IMR-90 (cell line): ENCODE measurements around the gene NUTM2F. TPM values are rescaled to one million over a fixed set of nuclear protein-coding genes. Genes with fewer than 3 reads are reported as not detected.

Source experiments
- ATAC-seq: fragments of 200-7000 bp; cut with Tn5 transposase; 2 replicates; pipeline ENCODE4 v1.9.1; 2020; ENCODE audit warnings: low read depth, mild to moderate bottlenecking, moderate library complexity
- BruUV-seq: library from RNA; stranded (reverse); fragments of 400-500 nt; replicated peaks from 2 replicates; lab custom pipeline; 2021; lab: Mats Ljungman, UMichigan
- CTCF ChIA-PET: fragments of 300-600 bp; formaldehyde crosslinking; extraction: SDS; loops from one replicate; lab custom pipeline; 2021; ENCODE audit warnings: antibody characterized with exemption; lab: Yijun Ruan, JAX
- POLR2A ChIA-PET: fragments of 300-600 bp; sonication (Branson Sonifier 250); formaldehyde crosslinking; loops from one replicate; lab custom pipeline; 2022; ENCODE audit warnings: antibody characterized with exemption; ENCODE audit not compliant: unreplicated experiment; lab: Charles Lee
- DNase-seq: peaks from one replicate; pipeline ENCODE4 v3.0.0; 2013
- H2AFZ ChIP-seq: replicated peaks from 2 replicates; pipeline ENCODE3; 2013; ENCODE audit warnings: low read length, mild to moderate bottlenecking; ENCODE audit not compliant: poor library complexity
- H2AK5ac ChIP-seq: 2 replicates; pipeline ENCODE4 v1.6.1; 2013; ENCODE audit warnings: low read depth, low read length, inconsistent platforms
- H2AK9ac ChIP-seq: replicated peaks from 2 replicates; pipeline ENCODE3; 2013; ENCODE audit warnings: mild to moderate bottlenecking, low read depth, low read length, moderate library complexity; ENCODE audit not compliant: poor library complexity
- H2BK120ac ChIP-seq: 2 replicates; pipeline ENCODE4 v1.6.1; 2013; ENCODE audit warnings: low read depth, low read length, inconsistent platforms
- H2BK15ac ChIP-seq: 3 replicates; pipeline ENCODE4 v1.6.1; 2013; ENCODE audit warnings: low read depth, low read length, inconsistent platforms
- H2BK20ac ChIP-seq: 2 replicates; pipeline ENCODE4 v1.6.1; 2013; ENCODE audit warnings: low read depth, mild to moderate bottlenecking, inconsistent platforms, low read length, moderate library complexity
- H2BK5ac ChIP-seq: 2 replicates; pipeline ENCODE4 v1.6.1; 2013; ENCODE audit warnings: mild to moderate bottlenecking, low read depth, low read length, inconsistent platforms; ENCODE audit not compliant: poor library complexity, severe bottlenecking
- H3K14ac ChIP-seq: replicated peaks from 2 replicates; pipeline ENCODE4 v1.6.1; 2013; ENCODE audit warnings: low read depth, low read length, inconsistent platforms
- H3K18ac ChIP-seq: 2 replicates; pipeline ENCODE4 v1.6.1; 2013; ENCODE audit warnings: low read depth, low read length, control low read depth
- H3K23ac ChIP-seq: 2 replicates; pipeline ENCODE4 v1.6.1; 2013; ENCODE audit warnings: low read depth, low read length, inconsistent platforms
- H3K27ac ChIP-seq: 2 replicates; pipeline ENCODE4 v1.5.1; 2013; ENCODE audit warnings: mild to moderate bottlenecking, control low read depth, low read length; ENCODE audit not compliant: insufficient read depth
- H3K27me3 ChIP-seq: 2 replicates; pipeline ENCODE4 v1.6.1; 2013; ENCODE audit warnings: low read length; ENCODE audit not compliant: control insufficient read depth, insufficient read depth
- H3K36me3 ChIP-seq: 2 replicates; pipeline ENCODE4 v1.6.1; 2013; ENCODE audit warnings: low read length, mixed read lengths; ENCODE audit not compliant: control insufficient read depth, insufficient read depth
- H3K4ac ChIP-seq: 2 replicates; pipeline ENCODE4 v1.6.1; 2013; ENCODE audit warnings: low read depth, low read length, inconsistent platforms
- H3K4me1 ChIP-seq: 2 replicates; pipeline ENCODE4 v1.6.1; 2013; ENCODE audit warnings: low read length, mixed read lengths; ENCODE audit not compliant: control insufficient read depth, insufficient read depth
- H3K4me2 ChIP-seq: 2 replicates; pipeline ENCODE4 v1.6.1; 2013; ENCODE audit warnings: low read depth, mild to moderate bottlenecking, control low read depth, low read length, moderate library complexity
- H3K4me3 ChIP-seq: 2 replicates; pipeline ENCODE4 v1.5.1; 2013; ENCODE audit warnings: low read depth, mild to moderate bottlenecking, control low read depth, low read length, moderate library complexity; ENCODE audit not compliant: insufficient read depth
- H3K56ac ChIP-seq: 2 replicates; pipeline ENCODE4 v1.6.1; 2013; ENCODE audit warnings: low read length, inconsistent platforms; ENCODE audit not compliant: insufficient read depth; ENCODE audit errors: extremely low read depth
- H3K79me1 ChIP-seq, 2 experiments: 2 replicates each; pipeline ENCODE4 v1.6.1; 2013; ENCODE audit warnings: low read length in 2 of 2, inconsistent platforms in 1 of 2, low read depth in 1 of 2
- H3K9ac ChIP-seq: 2 replicates; pipeline ENCODE4 v1.6.1; 2013; ENCODE audit warnings: low read depth, low read length, control low read depth
- H3K9me1 ChIP-seq: 2 replicates; pipeline ENCODE4 v1.6.1; 2013; ENCODE audit warnings: low read length, inconsistent platforms; ENCODE audit not compliant: insufficient read depth
- H3K9me3 ChIP-seq: 2 replicates; pipeline ENCODE4 v1.6.1; 2013; ENCODE audit warnings: low read length; ENCODE audit not compliant: control insufficient read depth, insufficient read depth
- H4K20me1 ChIP-seq: 2 replicates; pipeline ENCODE4 v1.6.1; 2013; ENCODE audit warnings: low read length, inconsistent platforms; ENCODE audit not compliant: insufficient read depth
- H4K5ac ChIP-seq: 2 replicates; pipeline ENCODE4 v1.6.1; 2013; ENCODE audit warnings: mild to moderate bottlenecking, low read depth, low read length, control low read depth
- H4K8ac ChIP-seq, 2 experiments: 2 replicates each; pipeline ENCODE4 v1.6.1; 2013; ENCODE audit warnings: low read depth in 2 of 2, low read length in 2 of 2, control low read depth in 1 of 2, inconsistent platforms in 1 of 2
- H4K91ac ChIP-seq: 2 replicates; pipeline ENCODE4 v1.6.1; 2013; ENCODE audit warnings: low read depth, low read length, inconsistent platforms; ENCODE audit not compliant: insufficient read depth
- BHLHE40 ChIP-seq: fragments of 150-350 bp; IDR thresholded peaks from 2 replicates; pipeline ENCODE4 v1.6.1; 2016; ENCODE audit warnings: mild to moderate bottlenecking, low read depth, low read length
- CEBPB ChIP-seq: IDR thresholded peaks from 2 replicates; pipeline ENCODE4 v1.6.1; 2012; ENCODE audit warnings: low read depth, low read length, improper control_type of control experiment
- CHD1 ChIP-seq: IDR thresholded peaks from 2 replicates; pipeline ENCODE4 v1.6.1; 2012; ENCODE audit warnings: low read depth, low read length, improper control_type of control experiment
- MAFK ChIP-seq: IDR thresholded peaks from 2 replicates; pipeline ENCODE4 v1.6.1; 2012; ENCODE audit warnings: low read depth, low read length, improper control_type of control experiment
- MAZ ChIP-seq: IDR thresholded peaks from 2 replicates; pipeline ENCODE4 v1.6.1; 2012; ENCODE audit warnings: low read depth, mild to moderate bottlenecking, low read length, improper control_type of control experiment, moderate library complexity, borderline replicate concordance
- MXI1 ChIP-seq: IDR thresholded peaks from 2 replicates; pipeline ENCODE4 v1.6.1; 2012; ENCODE audit warnings: low read depth, mild to moderate bottlenecking, low read length, moderate library complexity, borderline replicate concordance
- POLR2A ChIP-seq: IDR thresholded peaks from 2 replicates; pipeline ENCODE4 v1.6.1; 2012; ENCODE audit warnings: mild to moderate bottlenecking, low read depth, low read length
- RAD21 ChIP-seq: IDR thresholded peaks from 2 replicates; pipeline ENCODE4 v1.6.1; 2012; ENCODE audit warnings: low read length, improper control_type of control experiment
- RFX5 ChIP-seq: IDR thresholded peaks from 2 replicates; pipeline ENCODE4 v1.8.0; 2012; ENCODE audit warnings: low read depth, mild to moderate bottlenecking, low read length, moderate library complexity
- SMC3 ChIP-seq: fragments of 150-350 bp; IDR thresholded peaks from 2 replicates; pipeline ENCODE4 v1.6.1; 2016; ENCODE audit warnings: low read depth, mild to moderate bottlenecking, antibody characterized with exemption, low read length, moderate library complexity
- dilution Hi-C: fragments of 300-500 bp; cut with HindIII; formaldehyde crosslinking; loops from one replicate; pipeline ENCODE4 v1.14.3; 2018; ENCODE audit warnings: low sequenced_read_pairs; ENCODE audit not compliant: unreplicated experiment
- in situ Hi-C: fragments of 300-500 bp; cut with MboI; formaldehyde crosslinking; loops from 3 replicates; pipeline ENCODE4 v1.14.3; 2019; ENCODE audit warnings: low sequenced_read_pairs, inconsistent platforms, mixed read lengths
- intact Hi-C: fragments of 100-400 bp; cut with micrococcal nuclease; formaldehyde crosslinking; loops from 2 replicates; pipeline ENCODE4 v1.10.0; 2022
- polyA plus RNA-seq, 3 experiments: library from polyadenylated mRNA; depleted of rRNA; stranded (reverse); fragments of >200 nt; gene quantifications; 2 replicates each; pipeline ENCODE4 v1.2.3, GENCODE V29; 2012; ENCODE audit warnings: low replicate concordance in 1 of 3
- total RNA-seq: library from RNA; depleted of rRNA; stranded (reverse); fragments of >200 nt; gene quantifications from 2 replicates; pipeline ENCODE4 v1.2.3, GENCODE V29; 2012
- TF ChIP-seq, protein P1 (sequence below): fragments of 150-350 bp; IDR thresholded peaks from 2 replicates; pipeline ENCODE4 v1.6.1; 2017; ENCODE audit warnings: mild to moderate bottlenecking, antibody characterized with exemption, low read length, low read depth
- TF ChIP-seq, protein P2 (sequence below): conservative IDR thresholded peaks from 2 replicates; pipeline ENCODE4 v1.5.1; 2012; ENCODE audit warnings: mild to moderate bottlenecking, low read depth, low read length, improper control_type of control experiment
- TF ChIP-seq, protein P3 (sequence below): fragments of 150-350 bp; IDR thresholded peaks from 2 replicates; pipeline ENCODE4 v1.6.1; 2016; ENCODE audit warnings: low read depth, mild to moderate bottlenecking, low read length, moderate library complexity, borderline replicate concordance

The NUTM2F gene
- total and polyA plus RNA-seq, 2 of the 4 experiments (the other 2 are of a cell fraction): not detected

DNA sequence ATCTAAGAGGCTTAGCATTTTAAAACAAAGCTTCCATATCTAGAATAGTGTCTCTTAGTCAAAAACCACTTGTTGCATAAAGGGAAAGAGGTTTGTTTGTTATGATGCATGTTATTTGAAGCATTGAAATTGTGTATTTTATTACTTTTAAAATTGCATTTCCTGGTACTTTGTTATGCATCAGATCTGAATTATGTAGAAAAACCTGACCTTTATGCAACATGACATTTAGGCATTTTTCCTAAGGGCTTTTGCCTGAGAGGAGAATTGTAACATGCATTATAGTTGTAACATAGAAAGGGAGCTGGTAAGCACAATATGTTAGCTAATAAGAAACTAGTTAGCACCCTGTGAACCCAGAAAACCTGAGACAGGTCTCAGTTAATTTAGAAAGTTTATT lies 47.3 kb downstream of the NUTM2F start:
- ChIA-PET CTCF (no interaction called here), POLR2A (no interaction called here)

More for the DNA sequence above, 47.3 kb downstream of the NUTM2F start:
- H2AFZ ChIP-seq: no peak overlapping the region
- ATAC-seq (no peak), DNase-seq (no peak)
- no peaks in the 10 kb centered on the region for H3K9me3 ChIP-seq
- no peak overlapping the region for H2BK15ac ChIP-seq
- H2BK120ac ChIP-seq: no peak overlapping the region
- H3K56ac ChIP-seq: no peak overlapping the region
- H3K4ac ChIP-seq: no peak overlapping the region
- H3K23ac ChIP-seq: no peak overlapping the region
- no peaks in the 10 kb centered on the region for H4K20me1 ChIP-seq
- no peak overlapping the region for H4K8ac ChIP-seq
- no peak overlapping the region for H4K5ac ChIP-seq
- BruUV-seq: no TSS peak
- no peak overlapping the region for H3K4me3 ChIP-seq
- peaks cover 3% of the 10 kb centered on the region; the same call in 1 of the 2 replicates for H3K36me3 ChIP-seq
- H3K9me1 ChIP-seq: no peaks in the 10 kb centered on the region
- H3K4me1 ChIP-seq: peaks cover 5% of the 10 kb centered on the region; the same call in 1 of the 2 replicates
- H3K18ac ChIP-seq: no peak overlapping the region
- H3K4me2 ChIP-seq: no peak overlapping the region
- H3K9ac ChIP-seq: no peak overlapping the region
- dilution Hi-C loops (no loop called here), in situ Hi-C loops (no loop called here), intact Hi-C loops (no loop called here)
- H4K91ac ChIP-seq: no peak overlapping the region
- H2AK5ac ChIP-seq: no peak overlapping the region
- no peak overlapping the region for H3K14ac ChIP-seq
- no peak overlapping the region for H3K27ac ChIP-seq
- H3K79me1 ChIP-seq: peaks cover 0 to 5% of the 10 kb centered on the region in 2 experiments; a peak in 1 of 4 replicates
- H2AK9ac ChIP-seq: no peak overlapping the region
- no peak overlapping the region for H2BK20ac ChIP-seq
- no peak overlapping the region for H2BK5ac ChIP-seq
- no peaks in the 10 kb centered on the region for H3K27me3 ChIP-seq
- TF ChIP-seq MAZ (no peak), CEBPB (no peak), MAFK (no peak), POLR2A (no peak), MXI1 (no peak), RFX5 (no peak), BHLHE40 (no peak), CHD1 (no peak), RAD21 (no peak), SMC3 (no peak)
- TF ChIP-seq, protein P1, sequence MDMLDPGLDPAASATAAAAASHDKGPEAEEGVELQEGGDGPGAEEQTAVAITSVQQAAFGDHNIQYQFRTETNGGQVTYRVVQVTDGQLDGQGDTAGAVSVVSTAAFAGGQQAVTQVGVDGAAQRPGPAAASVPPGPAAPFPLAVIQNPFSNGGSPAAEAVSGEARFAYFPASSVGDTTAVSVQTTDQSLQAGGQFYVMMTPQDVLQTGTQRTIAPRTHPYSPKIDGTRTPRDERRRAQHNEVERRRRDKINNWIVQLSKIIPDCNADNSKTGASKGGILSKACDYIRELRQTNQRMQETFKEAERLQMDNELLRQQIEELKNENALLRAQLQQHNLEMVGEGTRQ: no peak
- TF ChIP-seq, protein P2, sequence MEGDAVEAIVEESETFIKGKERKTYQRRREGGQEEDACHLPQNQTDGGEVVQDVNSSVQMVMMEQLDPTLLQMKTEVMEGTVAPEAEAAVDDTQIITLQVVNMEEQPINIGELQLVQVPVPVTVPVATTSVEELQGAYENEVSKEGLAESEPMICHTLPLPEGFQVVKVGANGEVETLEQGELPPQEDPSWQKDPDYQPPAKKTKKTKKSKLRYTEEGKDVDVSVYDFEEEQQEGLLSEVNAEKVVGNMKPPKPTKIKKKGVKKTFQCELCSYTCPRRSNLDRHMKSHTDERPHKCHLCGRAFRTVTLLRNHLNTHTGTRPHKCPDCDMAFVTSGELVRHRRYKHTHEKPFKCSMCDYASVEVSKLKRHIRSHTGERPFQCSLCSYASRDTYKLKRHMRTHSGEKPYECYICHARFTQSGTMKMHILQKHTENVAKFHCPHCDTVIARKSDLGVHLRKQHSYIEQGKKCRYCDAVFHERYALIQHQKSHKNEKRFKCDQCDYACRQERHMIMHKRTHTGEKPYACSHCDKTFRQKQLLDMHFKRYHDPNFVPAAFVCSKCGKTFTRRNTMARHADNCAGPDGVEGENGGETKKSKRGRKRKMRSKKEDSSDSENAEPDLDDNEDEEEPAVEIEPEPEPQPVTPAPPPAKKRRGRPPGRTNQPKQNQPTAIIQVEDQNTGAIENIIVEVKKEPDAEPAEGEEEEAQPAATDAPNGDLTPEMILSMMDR: no peak
- TF ChIP-seq, protein P3, sequence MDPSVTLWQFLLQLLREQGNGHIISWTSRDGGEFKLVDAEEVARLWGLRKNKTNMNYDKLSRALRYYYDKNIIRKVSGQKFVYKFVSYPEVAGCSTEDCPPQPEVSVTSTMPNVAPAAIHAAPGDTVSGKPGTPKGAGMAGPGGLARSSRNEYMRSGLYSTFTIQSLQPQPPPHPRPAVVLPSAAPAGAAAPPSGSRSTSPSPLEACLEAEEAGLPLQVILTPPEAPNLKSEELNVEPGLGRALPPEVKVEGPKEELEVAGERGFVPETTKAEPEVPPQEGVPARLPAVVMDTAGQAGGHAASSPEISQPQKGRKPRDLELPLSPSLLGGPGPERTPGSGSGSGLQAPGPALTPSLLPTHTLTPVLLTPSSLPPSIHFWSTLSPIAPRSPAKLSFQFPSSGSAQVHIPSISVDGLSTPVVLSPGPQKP: no peak
